ENCODE measurements around the gene PLA2G6. TPM values are rescaled to one million over a fixed set of nuclear protein-coding genes. Genes with fewer than 3 reads are reported as not detected.
A peak's percentile ranks its signal among the peaks of the same experiment; 100 is the strongest.

Gene PLA2G6
- total and polyA plus RNA-seq, 2 of the 13 experiments (the other 11 are each of a cell fraction or from before 2014, with no cell fraction given) = 4.8 to 11.5 TPM

GRCh38 chr22:38201371-38201710, 19.7 kb upstream of the PLA2G6 start:
- Histone ChIP-seq H3K4me1 (ENCODE audit: insufficient read depth, low read length) (peaks cover 55% of the 10 kb centered on the region), H3K9ac (ENCODE audit: insufficient read depth, low read depth, low read length) (peak overlapping the region; percentile 42), H3K4me2 (ENCODE audit: low read depth, low read length) (peak overlapping the region; percentile 93), H3K4me3 (replicated peaks in 1 of 3; ENCODE audit: insufficient read depth in 1 of 3, low read depth in 2 of 3, low read length in 3 of 3) (peak overlapping the region; percentile 34 to 69 (median 51)), H3K36me3 (replicated peaks in 1 of 2; ENCODE audit: control insufficient read depth in 1 of 2, insufficient read depth in 2 of 2, low read length in 2 of 2) (peaks cover 0 to 5% of the 10 kb centered on the region in 2 experiments; a peak in 2 of 5 replicates), H2AFZ (ENCODE audit: low read length) (peak overlapping the region; percentile 44), H3K9me3 (ENCODE audit: low read length) (no peaks in the 10 kb centered on the region), H3K79me2 (ENCODE audit: insufficient read depth, low read length) (peaks cover 39% of the 10 kb centered on the region), H4K20me1 (ENCODE audit: insufficient read depth, low read length) (peaks cover 36% of the 10 kb centered on the region; the same call in 1 of the 2 replicates), H3K27ac (ENCODE audit: extremely low read length, insufficient read depth, low read length) (peak overlapping the region; percentile 90), H3K27me3 (ENCODE audit: control insufficient read depth in 1 of 2, insufficient read depth in 2 of 2, low read length in 2 of 2) (no peaks in the 10 kb centered on the region)
- TF ChIP-seq MTERF4 (CRISPR knock-in tag; IDR thresholded peaks at IDR 0.05) (no peak), ZNF589 (CRISPR knock-in tag; conservative IDR thresholded peaks at IDR 0.05) (no peak), RELA (CRISPR knock-in tag; IDR thresholded peaks at IDR 0.05) (no peak), REXO4 (CRISPR knock-in tag; IDR thresholded peaks at IDR 0.05; ENCODE audit: borderline replicate concordance) (no peak), REPIN1 (CRISPR knock-in tag; IDR thresholded peaks at IDR 0.05; ENCODE audit: borderline replicate concordance, low read depth) (no peak), ZNF891 (CRISPR knock-in tag; IDR thresholded peaks at IDR 0.05) (0 out of 2 replicates have a peak, but pooled peaks have one; percentile 26), ZZZ3 (CRISPR knock-in tag; IDR thresholded peaks at IDR 0.05; ENCODE audit: borderline replicate concordance) (no peak), ZNF350 (CRISPR knock-in tag; IDR thresholded peaks at IDR 0.05; ENCODE audit: borderline replicate concordance, low read depth) (0 out of 2 replicates have a peak, but pooled peaks have one; percentile 19), ZEB1 (IDR thresholded peaks at IDR 0.05; ENCODE audit: insufficient replicate concordance, low read depth) (no peak), ZNF549 (CRISPR knock-in tag; IDR thresholded peaks at IDR 0.05) (no peak), MIER3 (CRISPR knock-in tag; IDR thresholded peaks at IDR 0.05; ENCODE audit: borderline replicate concordance) (no peak)
- intact Hi-C loops (cut with micrococcal nuclease; ENCODE audit: unreplicated experiment) (loop anchor here (2.0 to 5.0 kb wide), 2 partner anchors 15 to 89 kb away; partner anchors contain the start of gene BAIAP2L2), in situ Hi-C loops (cut with HindIII; ENCODE audit: extremely low pct_ligation_motif_present, low pct_unique_long_range_greater_than_20kb) (loop anchor here (10.0 kb wide), 1 partner anchor 87 kb away; the partner anchor contains the start of gene BAIAP2L2)
- TSS peak; percentile 77 for BruUV-seq (replicated peaks)
- ChIA-PET CTCF (ENCODE audit: low intra/inter-chr PET ratio, low total read pairs) (no interaction called here), POLR2A (interaction anchor here (0.9 to 3.3 kb wide), 14 partner anchors 9 to 90 kb away, joined by 3 to 26 read pairs (median 4); partner anchors contain the start of genes BAIAP2L2 and PLA2G6)
- no peak for FAIRE-seq
- no peak for ATAC-seq
- WGBS (ENCODE audit: low lambda C conversion rate) = 54% methylated on average over 1 of the region's 8 CpGs
- no peak for DNase-seq (ENCODE audit: low spot score)
